ENCODE data around the gene GSTK1. TPM values are rescaled to one million over a fixed set of nuclear protein-coding genes. Genes with fewer than 3 reads are reported as not detected.

GSTK1 gene
- polyA plus RNA-seq, 1 donor from 2014 or later: 12.8 TPM

DNA sequence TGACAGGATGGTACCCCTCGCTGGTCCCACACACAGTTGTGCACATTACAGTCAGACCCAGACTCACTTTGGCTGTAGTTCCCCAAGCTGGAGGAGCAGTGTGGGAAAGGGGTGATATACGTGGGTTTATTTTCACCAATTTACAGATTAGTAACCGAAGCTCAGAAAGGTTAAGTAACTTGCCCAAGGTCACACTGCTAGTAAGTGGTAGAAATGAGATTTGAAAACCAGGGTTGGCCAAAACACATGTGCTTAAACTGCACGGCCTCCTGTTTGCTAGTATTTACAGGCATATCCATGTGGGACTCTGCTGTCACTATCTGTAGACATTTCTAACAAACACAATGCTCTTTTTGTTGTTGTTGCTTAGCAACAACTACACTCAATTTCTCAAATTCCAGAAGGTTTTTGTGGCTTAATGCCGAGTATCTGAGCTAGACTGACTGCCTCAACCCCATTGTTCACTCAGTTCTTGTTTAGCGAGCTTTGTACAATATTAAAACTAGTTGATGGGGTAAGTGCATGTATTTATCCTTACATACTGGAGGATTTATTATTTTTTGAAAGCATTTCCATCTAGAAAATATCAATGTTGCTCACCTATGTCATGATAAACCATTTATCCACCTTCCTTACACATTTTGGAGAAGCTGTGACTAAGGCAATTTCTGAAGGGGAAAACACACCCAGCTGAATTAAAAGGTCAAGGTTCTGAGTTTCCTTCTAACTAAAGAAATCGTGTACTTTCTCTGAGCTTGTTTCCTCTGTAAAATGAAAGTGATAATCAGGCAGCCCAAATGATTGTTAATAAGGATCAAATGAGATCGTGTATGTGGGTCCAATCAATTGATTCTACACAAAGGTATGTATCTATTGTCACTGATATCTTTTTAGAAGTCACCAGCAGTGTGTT is 16.2 kb downstream of the GSTK1 start:
- Histone ChIP-seq H3F3A (ENCODE audit: insufficient read depth, low read length, poor library complexity, severe bottlenecking) (no peaks in the 10 kb centered on the region), H3K9me3 (ENCODE audit: low read length) (no peaks in the 10 kb centered on the region), H3K9ac (ENCODE audit: low read length) (no peak overlapping the region), H3K9me2 (ENCODE audit: insufficient read depth, low read length) (no peaks in the 10 kb centered on the region), H3K4me3 (ENCODE audit: low read length) (peak overlapping the region; percentile 36), H3K4me2 (ENCODE audit: low read length) (peak overlapping the region; percentile 17), H3K36me3 (ENCODE audit: insufficient read depth, low read length) (no peaks in the 10 kb centered on the region), H2AFZ (ENCODE audit: low read depth, low read length) (peak overlapping the region; percentile 17), H3K27ac (ENCODE audit: low read length) (peak overlapping the region; percentile 41), H4K20me1 (ENCODE audit: insufficient read depth) (no peaks in the 10 kb centered on the region), H3K27me3 (ENCODE audit: insufficient read depth, low read depth, low read length) (no peaks in the 10 kb centered on the region), H3K79me2 (replicated peaks; ENCODE audit: insufficient read depth, low read length) (no peaks in the 10 kb centered on the region)
- TF ChIP-seq SMC3 (conservative IDR thresholded peaks at IDR 0.05; ENCODE audit: poor library complexity) (no peak), EZH2 (IDR thresholded peaks at IDR 0.05; ENCODE audit: borderline replicate concordance, insufficient read depth, low read length, poor library complexity, severe bottlenecking) (no peak), TAF1 (IDR thresholded peaks at IDR 0.05; ENCODE audit: low read depth) (no peak), POLR2AphosphoS5 (IDR thresholded peaks at IDR 0.05) (peak; percentile 42), RAD21 (conservative IDR thresholded peaks at IDR 0.05) (no peak), EP300 (conservative IDR thresholded peaks at IDR 0.05; ENCODE audit: poor library complexity, severe bottlenecking) (peak; percentile 54), MXI1 (conservative IDR thresholded peaks at IDR 0.05; ENCODE audit: poor library complexity, severe bottlenecking) (peak; percentile 81)
- TF ChIP-seq, protein P1, sequence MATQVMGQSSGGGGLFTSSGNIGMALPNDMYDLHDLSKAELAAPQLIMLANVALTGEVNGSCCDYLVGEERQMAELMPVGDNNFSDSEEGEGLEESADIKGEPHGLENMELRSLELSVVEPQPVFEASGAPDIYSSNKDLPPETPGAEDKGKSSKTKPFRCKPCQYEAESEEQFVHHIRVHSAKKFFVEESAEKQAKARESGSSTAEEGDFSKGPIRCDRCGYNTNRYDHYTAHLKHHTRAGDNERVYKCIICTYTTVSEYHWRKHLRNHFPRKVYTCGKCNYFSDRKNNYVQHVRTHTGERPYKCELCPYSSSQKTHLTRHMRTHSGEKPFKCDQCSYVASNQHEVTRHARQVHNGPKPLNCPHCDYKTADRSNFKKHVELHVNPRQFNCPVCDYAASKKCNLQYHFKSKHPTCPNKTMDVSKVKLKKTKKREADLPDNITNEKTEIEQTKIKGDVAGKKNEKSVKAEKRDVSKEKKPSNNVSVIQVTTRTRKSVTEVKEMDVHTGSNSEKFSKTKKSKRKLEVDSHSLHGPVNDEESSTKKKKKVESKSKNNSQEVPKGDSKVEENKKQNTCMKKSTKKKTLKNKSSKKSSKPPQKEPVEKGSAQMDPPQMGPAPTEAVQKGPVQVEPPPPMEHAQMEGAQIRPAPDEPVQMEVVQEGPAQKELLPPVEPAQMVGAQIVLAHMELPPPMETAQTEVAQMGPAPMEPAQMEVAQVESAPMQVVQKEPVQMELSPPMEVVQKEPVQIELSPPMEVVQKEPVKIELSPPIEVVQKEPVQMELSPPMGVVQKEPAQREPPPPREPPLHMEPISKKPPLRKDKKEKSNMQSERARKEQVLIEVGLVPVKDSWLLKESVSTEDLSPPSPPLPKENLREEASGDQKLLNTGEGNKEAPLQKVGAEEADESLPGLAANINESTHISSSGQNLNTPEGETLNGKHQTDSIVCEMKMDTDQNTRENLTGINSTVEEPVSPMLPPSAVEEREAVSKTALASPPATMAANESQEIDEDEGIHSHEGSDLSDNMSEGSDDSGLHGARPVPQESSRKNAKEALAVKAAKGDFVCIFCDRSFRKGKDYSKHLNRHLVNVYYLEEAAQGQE (IDR thresholded peaks at IDR 0.05; ENCODE audit: borderline replicate concordance): no peak
- TF ChIP-seq, protein P2, sequence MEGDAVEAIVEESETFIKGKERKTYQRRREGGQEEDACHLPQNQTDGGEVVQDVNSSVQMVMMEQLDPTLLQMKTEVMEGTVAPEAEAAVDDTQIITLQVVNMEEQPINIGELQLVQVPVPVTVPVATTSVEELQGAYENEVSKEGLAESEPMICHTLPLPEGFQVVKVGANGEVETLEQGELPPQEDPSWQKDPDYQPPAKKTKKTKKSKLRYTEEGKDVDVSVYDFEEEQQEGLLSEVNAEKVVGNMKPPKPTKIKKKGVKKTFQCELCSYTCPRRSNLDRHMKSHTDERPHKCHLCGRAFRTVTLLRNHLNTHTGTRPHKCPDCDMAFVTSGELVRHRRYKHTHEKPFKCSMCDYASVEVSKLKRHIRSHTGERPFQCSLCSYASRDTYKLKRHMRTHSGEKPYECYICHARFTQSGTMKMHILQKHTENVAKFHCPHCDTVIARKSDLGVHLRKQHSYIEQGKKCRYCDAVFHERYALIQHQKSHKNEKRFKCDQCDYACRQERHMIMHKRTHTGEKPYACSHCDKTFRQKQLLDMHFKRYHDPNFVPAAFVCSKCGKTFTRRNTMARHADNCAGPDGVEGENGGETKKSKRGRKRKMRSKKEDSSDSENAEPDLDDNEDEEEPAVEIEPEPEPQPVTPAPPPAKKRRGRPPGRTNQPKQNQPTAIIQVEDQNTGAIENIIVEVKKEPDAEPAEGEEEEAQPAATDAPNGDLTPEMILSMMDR (IDR thresholded peaks at IDR 0.05; ENCODE audit: poor library complexity, severe bottlenecking): no peak

DNA sequence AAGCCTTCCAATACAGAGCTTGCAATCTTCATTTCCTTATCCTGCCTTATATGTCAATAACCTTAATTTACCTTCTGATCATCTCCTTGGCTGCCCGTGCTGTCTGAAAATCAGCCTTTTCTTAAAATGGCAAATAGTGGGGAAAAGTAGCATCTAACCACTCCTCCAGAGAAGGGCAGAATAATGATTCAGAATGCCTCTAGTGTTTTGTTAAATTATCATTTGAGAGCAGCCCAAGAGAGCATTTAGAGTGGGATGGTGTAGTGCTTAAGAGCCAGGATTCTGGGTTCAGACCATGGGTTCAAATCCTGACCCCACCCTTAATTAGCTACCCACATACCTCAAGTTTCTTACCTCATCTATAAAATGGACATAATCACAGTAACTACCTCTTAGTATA is 16.9 kb downstream of the GSTK1 start:
- Histone ChIP-seq H3K36me3 (ENCODE audit: insufficient read depth, low read length) (no peaks in the 10 kb centered on the region), H3K9me2 (ENCODE audit: insufficient read depth, low read length) (no peaks in the 10 kb centered on the region), H3K27ac (ENCODE audit: low read length) (no peak overlapping the region), H3K4me3 (ENCODE audit: low read length) (no peak overlapping the region), H3K9ac (ENCODE audit: low read length) (no peak overlapping the region), H3F3A (ENCODE audit: insufficient read depth, low read length, poor library complexity, severe bottlenecking) (no peaks in the 10 kb centered on the region), H3K79me2 (replicated peaks; ENCODE audit: insufficient read depth, low read length) (no peaks in the 10 kb centered on the region), H3K27me3 (ENCODE audit: insufficient read depth, low read depth, low read length) (no peaks in the 10 kb centered on the region), H4K20me1 (ENCODE audit: insufficient read depth) (no peaks in the 10 kb centered on the region), H3K9me3 (ENCODE audit: low read length) (no peaks in the 10 kb centered on the region), H3K4me2 (ENCODE audit: low read length) (no peak overlapping the region), H2AFZ (ENCODE audit: low read depth, low read length) (no peak overlapping the region)
- TF ChIP-seq RAD21 (conservative IDR thresholded peaks at IDR 0.05): no peak
- TF ChIP-seq EP300 (conservative IDR thresholded peaks at IDR 0.05; ENCODE audit: poor library complexity, severe bottlenecking): no peak
- no peak for TF ChIP-seq SMC3 (conservative IDR thresholded peaks at IDR 0.05; ENCODE audit: poor library complexity)
- no peak for TF ChIP-seq MXI1 (conservative IDR thresholded peaks at IDR 0.05; ENCODE audit: poor library complexity, severe bottlenecking)
- TF ChIP-seq EZH2 (IDR thresholded peaks at IDR 0.05; ENCODE audit: borderline replicate concordance, insufficient read depth, low read length, poor library complexity, severe bottlenecking): no peak
- TF ChIP-seq, protein P2 (IDR thresholded peaks at IDR 0.05; ENCODE audit: poor library complexity, severe bottlenecking): no peak
- TF ChIP-seq POLR2AphosphoS5 (IDR thresholded peaks at IDR 0.05): no peak
- TF ChIP-seq, protein P1 (IDR thresholded peaks at IDR 0.05; ENCODE audit: borderline replicate concordance): no peak

Data from neural cell (in vitro differentiated cells).